DMS 273 (cell line): ENCODE data around the gene SOS1.
A peak's percentile ranks its signal among the peaks of the same experiment; 100 is the strongest.
"Not testable (repeated sequence)": the region's sequence is repeated elsewhere in the genome, so short reads cannot be mapped to it uniquely, and the experiment has no call there.

Experiments used
- DNase-seq: peaks from one replicate; lab custom pipeline; 2025; ENCODE audit not compliant: unreplicated experiment; lab: John Stamatoyannopoulos, UW

SOS1 gene

DNA sequence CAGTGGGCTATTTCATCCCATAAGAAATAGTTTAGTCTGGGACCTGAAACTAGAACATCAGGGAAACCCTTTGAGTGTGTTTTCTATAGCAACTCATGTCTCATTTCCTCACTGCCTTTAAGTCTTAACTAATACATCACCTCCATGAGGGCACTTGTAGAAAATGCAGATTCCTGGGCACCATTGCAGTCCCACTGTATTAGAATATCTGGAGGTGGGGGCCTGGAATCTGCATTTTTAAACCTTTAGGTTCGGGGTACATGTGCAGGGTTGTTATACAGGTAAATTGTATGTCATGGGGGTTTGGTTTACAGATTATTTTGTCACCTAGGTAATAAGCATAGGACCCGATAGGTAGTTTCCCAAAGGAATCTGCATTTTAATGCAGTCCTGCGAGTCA is 143.8 kb downstream of the SOS1 start:
- DNase-seq: no peak

DNA sequence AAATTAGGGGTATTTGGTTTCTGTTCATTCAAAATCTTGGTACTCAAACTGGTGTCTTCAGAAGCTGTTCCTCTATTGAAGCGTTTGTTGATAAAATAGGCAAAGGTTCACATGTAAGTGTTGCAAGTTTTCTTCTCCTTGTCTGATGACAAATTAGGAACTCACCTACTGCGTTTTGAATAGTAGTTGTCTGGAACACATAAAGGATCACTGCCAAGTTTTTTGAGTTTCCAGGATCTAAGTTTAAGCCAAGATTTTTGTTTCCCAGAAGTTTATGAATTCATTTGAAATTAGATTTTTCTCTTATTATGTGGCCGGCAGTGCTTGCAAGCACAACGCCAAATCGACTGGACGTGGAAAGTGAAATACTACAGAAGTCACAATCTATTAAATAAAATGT is 145.8 kb downstream of the SOS1 start:
- no peak for DNase-seq

DNA sequence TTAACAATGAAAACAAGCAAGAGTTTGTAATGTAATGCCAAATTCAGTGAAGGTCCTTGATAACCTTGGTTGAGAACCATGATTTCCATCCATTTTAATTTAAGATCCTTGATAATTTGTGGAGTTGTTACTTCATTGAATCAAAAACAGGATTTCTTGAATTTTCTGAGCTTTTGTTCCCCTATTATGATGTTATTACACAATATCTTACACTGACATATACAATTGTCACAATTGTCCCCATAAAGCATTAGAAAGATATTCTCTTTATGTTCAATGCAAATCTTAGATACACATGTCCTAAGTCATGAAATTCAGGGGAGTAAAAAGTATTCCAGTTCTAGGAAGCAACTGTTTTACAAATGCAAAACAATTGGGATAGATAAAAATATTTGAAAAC is 147.6 kb downstream of the SOS1 start:
- no peak for DNase-seq

GRCh38 chr2:38971377-38971776 is 149.5 kb downstream of the SOS1 start:
- no peak for DNase-seq

DNA sequence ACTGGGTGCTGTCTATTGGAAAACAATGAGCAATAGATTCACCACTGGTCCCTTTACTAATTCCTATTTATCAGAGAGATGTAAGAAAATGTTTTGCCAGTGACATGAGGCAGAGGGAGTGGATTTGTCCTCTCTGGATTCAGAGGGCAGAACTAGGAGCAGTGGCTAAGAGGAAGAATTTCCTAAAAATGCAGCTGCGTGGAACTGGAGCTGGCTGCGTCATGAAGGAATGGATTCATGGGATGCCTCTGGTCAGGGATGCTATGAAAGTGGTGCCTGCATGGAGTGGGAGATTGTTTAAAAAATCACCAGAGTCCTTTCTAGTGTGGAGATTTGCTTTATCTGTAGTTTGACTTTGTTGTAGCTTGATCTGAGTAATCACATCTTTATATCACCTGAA is 152.8 kb downstream of the SOS1 start:
- DNase-seq: no peak

DNA sequence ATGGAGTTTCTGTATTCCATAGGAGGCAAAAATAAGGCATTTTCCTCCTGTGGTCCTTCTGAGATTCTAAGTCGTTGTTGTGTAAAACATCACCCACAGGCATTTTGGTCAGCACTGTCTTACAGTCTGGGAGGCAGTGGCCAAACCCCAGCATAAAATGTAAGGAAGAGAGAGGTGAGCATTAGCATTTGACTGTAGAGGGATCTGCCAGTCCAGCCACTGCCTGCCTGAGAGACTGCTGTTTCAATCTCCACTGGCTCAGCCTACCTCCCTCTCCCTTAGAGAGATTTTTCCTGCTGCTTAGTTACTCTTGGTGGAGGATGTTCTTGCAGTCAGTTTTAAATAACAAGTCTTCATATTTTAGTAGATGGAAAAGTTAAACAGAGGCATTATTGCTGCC is 154.2 kb downstream of the SOS1 start:
- no peak for DNase-seq

- no peak for DNase-seq
These were observed 154.8 kb downstream of the SOS1 start for GRCh38 chr2:38966006-38966405.

DNA sequence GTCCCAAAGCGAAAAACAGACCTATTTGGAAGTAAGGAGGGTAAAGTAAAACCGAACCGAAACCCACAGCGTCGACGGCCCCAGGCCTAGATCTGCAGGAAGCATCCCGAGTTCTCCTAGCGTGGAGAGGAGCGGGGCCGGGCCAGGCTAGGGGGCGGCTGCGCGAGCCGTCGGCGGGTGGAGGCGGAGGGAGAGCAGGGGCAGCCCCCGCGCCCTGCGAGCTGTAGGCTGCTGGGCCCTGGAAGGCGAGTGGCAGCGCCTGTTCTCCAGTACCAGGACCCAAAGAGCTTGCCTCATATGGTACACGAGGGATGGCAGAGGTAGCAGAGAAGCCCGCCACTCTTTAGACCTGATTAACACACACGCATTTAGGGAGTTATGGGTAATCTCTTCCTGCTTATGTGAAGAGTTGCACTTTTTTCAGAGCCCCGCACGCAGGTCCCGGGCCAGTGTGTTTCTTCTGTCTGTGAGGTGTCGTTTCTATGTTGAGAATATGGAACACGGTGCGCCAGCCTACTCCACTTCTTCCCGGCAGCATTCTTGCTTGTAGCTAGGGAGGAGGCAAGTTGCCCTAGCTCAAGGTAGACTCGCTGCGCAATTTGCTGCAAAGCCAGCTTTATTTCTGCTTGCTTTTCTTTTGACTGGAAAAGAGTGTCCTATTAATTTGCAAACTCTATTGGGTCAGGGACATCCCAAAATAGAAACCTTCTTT is 160.1 kb downstream of the SOS1 start:
- DNase-seq: no peak

- DNase-seq: no peak
These were observed 160.8 kb downstream of the SOS1 start for GRCh38 chr2:38959938-38960608.

GRCh38 chr2:38959466-38959865 is 161.4 kb downstream of the SOS1 start:
- no peak for DNase-seq

- no peak for DNase-seq
These were observed 162.9 kb downstream of the SOS1 start for GRCh38 chr2:38957972-38958371.

DNA sequence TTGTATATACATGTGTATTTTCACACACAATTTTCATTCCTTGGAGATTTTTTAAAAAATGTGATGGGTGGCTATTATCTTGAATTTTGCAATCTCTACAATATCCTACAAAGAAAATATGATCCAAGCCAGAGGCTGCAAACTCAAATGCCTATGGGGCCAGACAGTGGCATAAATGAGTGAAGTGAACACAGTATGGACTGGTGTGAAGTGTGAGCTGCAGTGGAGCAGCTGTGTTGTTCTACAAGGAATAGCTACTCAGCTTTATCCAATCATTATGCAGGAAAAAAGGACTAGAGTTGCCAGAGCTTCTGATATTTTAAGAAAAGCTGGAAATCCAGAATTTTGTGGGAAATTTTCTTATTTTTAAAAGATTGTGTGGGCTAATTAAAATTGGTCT is 169.1 kb downstream of the SOS1 start:
- no peak for DNase-seq

- DNase-seq: no peak
These were observed 171.9 kb downstream of the SOS1 start for GRCh38 chr2:38948995-38949394.

- DNase-seq: no peak
These were observed 172.4 kb downstream of the SOS1 start for GRCh38 chr2:38948387-38948882.

GRCh38 chr2:38947241-38948239 is 173.3 kb downstream of the SOS1 start:
- peak; percentile 91 for DNase-seq

- no peak for DNase-seq
These were observed 174.9 kb downstream of the SOS1 start for GRCh38 chr2:38945911-38946310.

DNA sequence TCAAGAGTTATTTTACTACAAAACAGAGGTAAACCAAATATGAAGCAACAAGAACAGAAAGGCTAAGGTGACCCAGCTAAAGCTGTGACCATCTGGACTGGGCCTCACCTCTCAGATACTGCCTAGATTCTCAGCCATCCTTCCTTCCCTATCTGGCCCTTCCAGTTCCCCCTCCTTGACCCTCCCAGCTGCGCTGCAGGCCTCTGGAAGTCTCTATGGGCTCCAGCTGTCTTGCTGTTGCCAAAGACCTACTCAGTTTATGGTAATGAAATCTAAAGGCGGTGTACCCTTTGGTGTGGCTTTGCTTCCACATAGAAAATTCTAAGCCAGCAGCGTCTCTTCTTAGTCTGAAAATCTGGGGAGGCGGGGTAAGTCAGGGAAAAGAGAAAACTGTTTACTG is 175.5 kb downstream of the SOS1 start:
- DNase-seq: peak; percentile 15

- DNase-seq: no peak
These were observed 177.1 kb downstream of the SOS1 start for GRCh38 chr2:38943784-38944183.

- no peak for DNase-seq
These were observed 180.1 kb downstream of the SOS1 start for GRCh38 chr2:38940746-38941145.

GRCh38 chr2:38937548-38937947 is 183.3 kb downstream of the SOS1 start:
- no peak for DNase-seq

DNA sequence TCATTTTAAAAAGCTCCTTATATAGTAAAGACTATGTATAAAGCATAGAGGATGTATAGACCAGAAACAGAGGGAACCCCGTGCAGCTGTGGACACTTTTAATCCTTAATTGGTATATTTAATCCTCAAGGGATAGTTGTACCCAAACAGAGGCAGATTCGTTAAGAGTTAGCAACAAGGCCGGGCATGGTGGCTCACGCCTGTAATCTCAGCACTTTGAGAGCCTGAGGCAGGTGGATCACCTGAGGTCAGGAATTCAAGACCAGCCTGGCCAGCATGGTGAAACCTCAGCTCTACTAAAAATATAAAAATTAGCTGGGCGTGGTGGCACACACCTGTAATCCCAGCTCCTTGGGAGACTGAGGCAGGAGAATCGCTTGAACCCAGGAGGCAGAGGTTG is 184.3 kb downstream of the SOS1 start:
- DNase-seq: not testable (repeated sequence)
